ENCODE results near the gene CCDC159. TPM values are rescaled to one million over a fixed set of nuclear protein-coding genes. Genes with fewer than 3 reads are reported as not detected.

The CCDC159 gene
- total and polyA plus RNA-seq, 2 experiments from 2014 or later, result 3.4 to 6.2 TPM

DNA sequence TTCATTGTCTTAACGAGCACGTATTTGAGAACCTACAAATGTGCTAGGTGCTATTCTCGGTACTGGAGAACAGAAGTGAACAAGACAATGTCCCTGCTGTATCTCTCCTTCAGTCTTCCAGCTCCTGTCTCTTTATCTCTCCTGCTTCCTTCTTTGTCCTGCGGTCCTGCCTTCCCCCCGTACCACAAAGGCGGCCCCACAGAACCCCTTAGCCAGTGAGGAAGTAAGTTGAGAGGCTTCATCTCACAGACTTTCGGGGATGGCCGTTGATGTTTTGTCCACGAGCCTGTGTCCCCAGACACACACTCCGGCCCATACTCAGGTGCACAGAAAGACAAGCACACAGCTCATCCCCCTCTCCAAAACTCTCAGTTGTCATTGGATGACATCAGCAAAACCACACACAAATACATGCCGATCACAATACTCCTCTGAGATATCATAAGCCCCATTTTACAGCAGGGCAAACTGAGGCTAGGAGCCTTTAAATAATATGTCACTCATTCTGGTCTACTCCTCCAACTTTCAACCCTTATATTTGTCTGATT, 27.6 kb downstream of the CCDC159 start:
- Histone ChIP-seq H3K79me2 (replicated peaks; ENCODE audit: insufficient read depth) (peaks cover 10% of the 10 kb centered on the region; the same call in 1 of the 2 replicates), H4K20me1 (replicated peaks; ENCODE audit: insufficient read depth) (peaks cover 2% of the 10 kb centered on the region; the same call in 1 of the 2 replicates), H3K4me2 (peak overlapping the region; percentile 44), H3K27me3 (ENCODE audit: insufficient read depth) (no peaks in the 10 kb centered on the region), H3K36me3 (ENCODE audit: insufficient read depth) (no peaks in the 10 kb centered on the region), H3K4me3 (peak overlapping the region; percentile 55), H3K9me2 (ENCODE audit: insufficient read depth) (no peaks in the 10 kb centered on the region), H2AFZ (no peak overlapping the region), H3F3A (replicated peaks; ENCODE audit: low read depth) (0 out of 2 replicates have a peak, but pooled peaks cover 6% of the 10 kb centered on the region), H3K27ac (ENCODE audit: low read depth) (peak overlapping the region; percentile 29; the same call in 1 of the 2 replicates), H3K4me1 (ENCODE audit: insufficient read depth) (peaks cover 10% of the 10 kb centered on the region)
- no peaks in the 10 kb centered on the region for H3K9me3 Mint-ChIP-seq
- ATAC-seq (no peak), DNase-seq (ENCODE audit: low spot score) (no peak)
- no peak overlapping the region for H3K27ac Mint-ChIP-seq
- peaks cover 15% of the 10 kb centered on the region for H3K36me3 Mint-ChIP-seq (ENCODE audit: low read depth)
- no peak for TF ChIP-seq STAT1 (IDR thresholded peaks at IDR 0.05; ENCODE audit: unreplicated experiment)
- no peak for TF ChIP-seq POLR2AphosphoS5 (IDR thresholded peaks at IDR 0.05; ENCODE audit: low read depth)
- TF ChIP-seq, protein P1, sequence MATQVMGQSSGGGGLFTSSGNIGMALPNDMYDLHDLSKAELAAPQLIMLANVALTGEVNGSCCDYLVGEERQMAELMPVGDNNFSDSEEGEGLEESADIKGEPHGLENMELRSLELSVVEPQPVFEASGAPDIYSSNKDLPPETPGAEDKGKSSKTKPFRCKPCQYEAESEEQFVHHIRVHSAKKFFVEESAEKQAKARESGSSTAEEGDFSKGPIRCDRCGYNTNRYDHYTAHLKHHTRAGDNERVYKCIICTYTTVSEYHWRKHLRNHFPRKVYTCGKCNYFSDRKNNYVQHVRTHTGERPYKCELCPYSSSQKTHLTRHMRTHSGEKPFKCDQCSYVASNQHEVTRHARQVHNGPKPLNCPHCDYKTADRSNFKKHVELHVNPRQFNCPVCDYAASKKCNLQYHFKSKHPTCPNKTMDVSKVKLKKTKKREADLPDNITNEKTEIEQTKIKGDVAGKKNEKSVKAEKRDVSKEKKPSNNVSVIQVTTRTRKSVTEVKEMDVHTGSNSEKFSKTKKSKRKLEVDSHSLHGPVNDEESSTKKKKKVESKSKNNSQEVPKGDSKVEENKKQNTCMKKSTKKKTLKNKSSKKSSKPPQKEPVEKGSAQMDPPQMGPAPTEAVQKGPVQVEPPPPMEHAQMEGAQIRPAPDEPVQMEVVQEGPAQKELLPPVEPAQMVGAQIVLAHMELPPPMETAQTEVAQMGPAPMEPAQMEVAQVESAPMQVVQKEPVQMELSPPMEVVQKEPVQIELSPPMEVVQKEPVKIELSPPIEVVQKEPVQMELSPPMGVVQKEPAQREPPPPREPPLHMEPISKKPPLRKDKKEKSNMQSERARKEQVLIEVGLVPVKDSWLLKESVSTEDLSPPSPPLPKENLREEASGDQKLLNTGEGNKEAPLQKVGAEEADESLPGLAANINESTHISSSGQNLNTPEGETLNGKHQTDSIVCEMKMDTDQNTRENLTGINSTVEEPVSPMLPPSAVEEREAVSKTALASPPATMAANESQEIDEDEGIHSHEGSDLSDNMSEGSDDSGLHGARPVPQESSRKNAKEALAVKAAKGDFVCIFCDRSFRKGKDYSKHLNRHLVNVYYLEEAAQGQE (IDR thresholded peaks at IDR 0.05; ENCODE audit: unreplicated experiment), result no peak
- TF ChIP-seq, protein P2, sequence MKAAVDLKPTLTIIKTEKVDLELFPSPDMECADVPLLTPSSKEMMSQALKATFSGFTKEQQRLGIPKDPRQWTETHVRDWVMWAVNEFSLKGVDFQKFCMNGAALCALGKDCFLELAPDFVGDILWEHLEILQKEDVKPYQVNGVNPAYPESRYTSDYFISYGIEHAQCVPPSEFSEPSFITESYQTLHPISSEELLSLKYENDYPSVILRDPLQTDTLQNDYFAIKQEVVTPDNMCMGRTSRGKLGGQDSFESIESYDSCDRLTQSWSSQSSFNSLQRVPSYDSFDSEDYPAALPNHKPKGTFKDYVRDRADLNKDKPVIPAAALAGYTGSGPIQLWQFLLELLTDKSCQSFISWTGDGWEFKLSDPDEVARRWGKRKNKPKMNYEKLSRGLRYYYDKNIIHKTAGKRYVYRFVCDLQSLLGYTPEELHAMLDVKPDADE (IDR thresholded peaks at IDR 0.05), result no peak
- TF ChIP-seq NANOG (IDR thresholded peaks at IDR 0.05; ENCODE audit: borderline replicate concordance), result no peak
- no peak for TF ChIP-seq ZNF331 (CRISPR knock-in tag; IDR thresholded peaks at IDR 0.05; ENCODE audit: low read depth)
- TF ChIP-seq, protein P3, sequence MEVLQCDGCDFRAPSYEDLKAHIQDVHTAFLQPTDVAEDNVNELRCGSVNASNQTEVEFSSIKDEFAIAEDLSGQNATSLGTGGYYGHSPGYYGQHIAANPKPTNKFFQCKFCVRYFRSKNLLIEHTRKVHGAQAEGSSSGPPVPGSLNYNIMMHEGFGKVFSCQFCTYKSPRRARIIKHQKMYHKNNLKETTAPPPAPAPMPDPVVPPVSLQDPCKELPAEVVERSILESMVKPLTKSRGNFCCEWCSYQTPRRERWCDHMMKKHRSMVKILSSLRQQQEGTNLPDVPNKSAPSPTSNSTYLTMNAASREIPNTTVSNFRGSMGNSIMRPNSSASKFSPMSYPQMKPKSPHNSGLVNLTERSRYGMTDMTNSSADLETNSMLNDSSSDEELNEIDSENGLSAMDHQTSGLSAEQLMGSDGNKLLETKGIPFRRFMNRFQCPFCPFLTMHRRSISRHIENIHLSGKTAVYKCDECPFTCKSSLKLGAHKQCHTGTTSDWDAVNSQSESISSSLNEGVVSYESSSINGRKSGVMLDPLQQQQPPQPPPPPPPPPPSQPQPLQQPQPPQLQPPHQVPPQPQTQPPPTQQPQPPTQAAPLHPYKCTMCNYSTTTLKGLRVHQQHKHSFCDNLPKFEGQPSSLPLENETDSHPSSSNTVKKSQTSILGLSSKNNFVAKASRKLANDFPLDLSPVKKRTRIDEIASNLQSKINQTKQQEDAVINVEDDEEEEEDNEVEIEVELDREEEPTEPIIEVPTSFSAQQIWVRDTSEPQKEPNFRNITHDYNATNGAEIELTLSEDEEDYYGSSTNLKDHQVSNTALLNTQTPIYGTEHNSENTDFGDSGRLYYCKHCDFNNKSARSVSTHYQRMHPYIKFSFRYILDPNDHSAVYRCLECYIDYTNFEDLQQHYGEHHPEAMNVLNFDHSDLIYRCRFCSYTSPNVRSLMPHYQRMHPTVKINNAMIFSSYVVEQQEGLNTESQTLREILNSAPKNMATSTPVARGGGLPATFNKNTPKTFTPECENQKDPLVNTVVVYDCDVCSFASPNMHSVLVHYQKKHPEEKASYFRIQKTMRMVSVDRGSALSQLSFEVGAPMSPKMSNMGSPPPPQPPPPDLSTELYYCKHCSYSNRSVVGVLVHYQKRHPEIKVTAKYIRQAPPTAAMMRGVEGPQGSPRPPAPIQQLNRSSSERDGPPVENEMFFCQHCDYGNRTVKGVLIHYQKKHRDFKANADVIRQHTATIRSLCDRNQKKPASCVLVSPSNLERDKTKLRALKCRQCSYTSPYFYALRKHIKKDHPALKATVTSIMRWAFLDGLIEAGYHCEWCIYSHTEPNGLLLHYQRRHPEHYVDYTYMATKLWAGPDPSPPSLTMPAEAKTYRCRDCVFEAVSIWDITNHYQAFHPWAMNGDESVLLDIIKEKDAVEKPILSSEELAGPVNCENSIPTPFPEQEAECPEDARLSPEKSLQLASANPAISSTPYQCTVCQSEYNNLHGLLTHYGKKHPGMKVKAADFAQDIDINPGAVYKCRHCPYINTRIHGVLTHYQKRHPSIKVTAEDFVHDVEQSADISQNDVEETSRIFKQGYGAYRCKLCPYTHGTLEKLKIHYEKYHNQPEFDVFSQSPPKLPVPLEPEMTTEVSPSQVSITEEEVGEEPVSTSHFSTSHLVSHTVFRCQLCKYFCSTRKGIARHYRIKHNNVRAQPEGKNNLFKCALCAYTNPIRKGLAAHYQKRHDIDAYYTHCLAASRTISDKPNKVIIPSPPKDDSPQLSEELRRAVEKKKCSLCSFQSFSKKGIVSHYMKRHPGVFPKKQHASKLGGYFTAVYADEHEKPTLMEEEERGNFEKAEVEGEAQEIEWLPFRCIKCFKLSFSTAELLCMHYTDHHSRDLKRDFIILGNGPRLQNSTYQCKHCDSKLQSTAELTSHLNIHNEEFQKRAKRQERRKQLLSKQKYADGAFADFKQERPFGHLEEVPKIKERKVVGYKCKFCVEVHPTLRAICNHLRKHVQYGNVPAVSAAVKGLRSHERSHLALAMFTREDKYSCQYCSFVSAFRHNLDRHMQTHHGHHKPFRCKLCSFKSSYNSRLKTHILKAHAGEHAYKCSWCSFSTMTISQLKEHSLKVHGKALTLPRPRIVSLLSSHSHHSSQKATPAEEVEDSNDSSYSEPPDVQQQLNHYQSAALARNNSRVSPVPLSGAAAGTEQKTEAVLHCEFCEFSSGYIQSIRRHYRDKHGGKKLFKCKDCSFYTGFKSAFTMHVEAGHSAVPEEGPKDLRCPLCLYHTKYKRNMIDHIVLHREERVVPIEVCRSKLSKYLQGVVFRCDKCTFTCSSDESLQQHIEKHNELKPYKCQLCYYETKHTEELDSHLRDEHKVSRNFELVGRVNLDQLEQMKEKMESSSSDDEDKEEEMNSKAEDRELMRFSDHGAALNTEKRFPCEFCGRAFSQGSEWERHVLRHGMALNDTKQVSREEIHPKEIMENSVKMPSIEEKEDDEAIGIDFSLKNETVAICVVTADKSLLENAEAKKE (CRISPR knock-in tag; IDR thresholded peaks at IDR 0.05), result no peak
- TF ChIP-seq CREB1 (CRISPR knock-in tag; IDR thresholded peaks at IDR 0.05; ENCODE audit: low read depth), result no peak
- TF ChIP-seq EZH2 (IDR thresholded peaks at IDR 0.05; ENCODE audit: low read depth, unreplicated experiment), result no peak
- TF ChIP-seq, protein P4, sequence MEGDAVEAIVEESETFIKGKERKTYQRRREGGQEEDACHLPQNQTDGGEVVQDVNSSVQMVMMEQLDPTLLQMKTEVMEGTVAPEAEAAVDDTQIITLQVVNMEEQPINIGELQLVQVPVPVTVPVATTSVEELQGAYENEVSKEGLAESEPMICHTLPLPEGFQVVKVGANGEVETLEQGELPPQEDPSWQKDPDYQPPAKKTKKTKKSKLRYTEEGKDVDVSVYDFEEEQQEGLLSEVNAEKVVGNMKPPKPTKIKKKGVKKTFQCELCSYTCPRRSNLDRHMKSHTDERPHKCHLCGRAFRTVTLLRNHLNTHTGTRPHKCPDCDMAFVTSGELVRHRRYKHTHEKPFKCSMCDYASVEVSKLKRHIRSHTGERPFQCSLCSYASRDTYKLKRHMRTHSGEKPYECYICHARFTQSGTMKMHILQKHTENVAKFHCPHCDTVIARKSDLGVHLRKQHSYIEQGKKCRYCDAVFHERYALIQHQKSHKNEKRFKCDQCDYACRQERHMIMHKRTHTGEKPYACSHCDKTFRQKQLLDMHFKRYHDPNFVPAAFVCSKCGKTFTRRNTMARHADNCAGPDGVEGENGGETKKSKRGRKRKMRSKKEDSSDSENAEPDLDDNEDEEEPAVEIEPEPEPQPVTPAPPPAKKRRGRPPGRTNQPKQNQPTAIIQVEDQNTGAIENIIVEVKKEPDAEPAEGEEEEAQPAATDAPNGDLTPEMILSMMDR (conservative IDR thresholded peaks at IDR 0.05; ENCODE audit: low read depth in 2 of 2), result no peak
- TF ChIP-seq ZNF114 (CRISPR knock-in tag; IDR thresholded peaks at IDR 0.05), result no peak
- TF ChIP-seq EZH2phosphoT487 (IDR thresholded peaks at IDR 0.05; ENCODE audit: unreplicated experiment), result no peak
- no peak for TF ChIP-seq JUNB (IDR thresholded peaks at IDR 0.05; ENCODE audit: unreplicated experiment)
- peaks cover 10% of the 10 kb centered on the region for H3K27me3 Mint-ChIP-seq (ENCODE audit: insufficient read depth, low read depth, poor library complexity)
- peaks cover 15% of the 10 kb centered on the region for H3K4me1 Mint-ChIP-seq
- no peak overlapping the region for H3K4me3 Mint-ChIP-seq
